ENCODE data around the gene CDH23.

CDH23 gene

GRCh38 chr10:71522442-71523144 lies 125.9 kb downstream of the CDH23 start:
- H3K9me2 ChIP-seq (replicated peaks; ENCODE audit: insufficient read depth, low read length): no peaks in the 10 kb centered on the region
- H3K27ac ChIP-seq (ENCODE audit: low read length): no peak overlapping the region
- H3K79me2 ChIP-seq (ENCODE audit: low read length): no peaks in the 10 kb centered on the region
- no peaks in the 10 kb centered on the region for H3K4me1 ChIP-seq (ENCODE audit: low read length)
- H2AFZ ChIP-seq (ENCODE audit: low read length): no peak overlapping the region
- no peaks in the 10 kb centered on the region for H4K20me1 ChIP-seq (ENCODE audit: insufficient read depth, low read length)
- H3K4me3 ChIP-seq (ENCODE audit: low read length): no peak overlapping the region
- no peaks in the 10 kb centered on the region for H3K36me3 ChIP-seq (replicated peaks; ENCODE audit: insufficient read depth, low read length)
- TF ChIP-seq CTCF (IDR thresholded peaks at IDR 0.05; ENCODE audit: low read length) (no peak), EZH2phosphoT487 (IDR thresholded peaks at IDR 0.05; ENCODE audit: low read length) (no peak), EZH2 (optimal IDR thresholded peaks at IDR 0.05; ENCODE audit: low read depth, low read length) (no peak)
- peaks cover 75% of the 10 kb centered on the region for H3K27me3 ChIP-seq (replicated peaks; ENCODE audit: insufficient read depth, low read length)
- no peak overlapping the region for H3K9ac ChIP-seq (ENCODE audit: low read length)
- no peak overlapping the region for H3K4me2 ChIP-seq (ENCODE audit: low read depth, low read length)
- no peaks in the 10 kb centered on the region for H3K9me3 ChIP-seq (replicated peaks; ENCODE audit: insufficient read depth, low read length)
- no peak for DNase-seq
- H3F3A ChIP-seq (ENCODE audit: insufficient read depth, low read length): no peaks in the 10 kb centered on the region

DNA sequence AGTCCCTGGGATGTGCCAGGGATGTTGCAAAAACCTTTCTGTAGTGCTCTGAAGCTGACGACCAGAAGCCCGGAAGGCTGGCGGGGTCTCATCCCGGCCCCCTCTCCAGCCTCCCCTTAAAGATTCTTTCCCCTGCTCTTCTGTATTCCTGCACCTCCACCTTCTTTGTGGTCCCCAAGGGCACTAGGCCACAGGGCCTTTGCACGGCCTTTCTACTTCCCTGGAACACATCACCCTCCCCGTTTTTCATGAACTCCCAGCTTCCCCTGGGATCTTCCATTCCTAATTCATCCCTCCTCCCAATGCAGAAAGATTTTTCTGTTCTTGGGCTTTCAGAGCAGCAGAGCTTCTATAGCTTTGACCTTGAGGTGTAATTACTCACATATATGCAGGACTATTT lies 127.0 kb downstream of the CDH23 start:
- TF ChIP-seq EZH2 (optimal IDR thresholded peaks at IDR 0.05; ENCODE audit: low read depth, low read length): no peak
- TF ChIP-seq EZH2phosphoT487 (IDR thresholded peaks at IDR 0.05; ENCODE audit: low read length): no peak
- no peak for TF ChIP-seq CTCF (IDR thresholded peaks at IDR 0.05; ENCODE audit: low read length)
- Histone ChIP-seq H3F3A (ENCODE audit: insufficient read depth, low read length) (no peaks in the 10 kb centered on the region), H3K4me1 (ENCODE audit: low read length) (no peaks in the 10 kb centered on the region), H3K9ac (ENCODE audit: low read length) (no peak overlapping the region), H2AFZ (ENCODE audit: low read length) (no peak overlapping the region), H3K36me3 (replicated peaks; ENCODE audit: insufficient read depth, low read length) (no peaks in the 10 kb centered on the region), H3K9me2 (replicated peaks; ENCODE audit: insufficient read depth, low read length) (no peaks in the 10 kb centered on the region), H3K4me3 (ENCODE audit: low read length) (no peak overlapping the region), H3K9me3 (replicated peaks; ENCODE audit: insufficient read depth, low read length) (no peaks in the 10 kb centered on the region), H3K79me2 (ENCODE audit: low read length) (no peaks in the 10 kb centered on the region), H3K4me2 (ENCODE audit: low read depth, low read length) (no peak overlapping the region), H4K20me1 (ENCODE audit: insufficient read depth, low read length) (no peaks in the 10 kb centered on the region), H3K27ac (ENCODE audit: low read length) (no peak overlapping the region), H3K27me3 (replicated peaks; ENCODE audit: insufficient read depth, low read length) (peaks cover 84% of the 10 kb centered on the region)
- DNase-seq: no peak

GRCh38 chr10:71525092-71525491 lies 128.4 kb downstream of the CDH23 start:
- no peak for DNase-seq
- Histone ChIP-seq H3K4me2 (ENCODE audit: low read depth, low read length) (no peak overlapping the region), H4K20me1 (ENCODE audit: insufficient read depth, low read length) (no peaks in the 10 kb centered on the region), H3F3A (ENCODE audit: insufficient read depth, low read length) (no peaks in the 10 kb centered on the region), H2AFZ (ENCODE audit: low read length) (no peak overlapping the region), H3K4me3 (ENCODE audit: low read length) (no peak overlapping the region), H3K4me1 (ENCODE audit: low read length) (no peaks in the 10 kb centered on the region), H3K36me3 (replicated peaks; ENCODE audit: insufficient read depth, low read length) (no peaks in the 10 kb centered on the region), H3K27me3 (replicated peaks; ENCODE audit: insufficient read depth, low read length) (peaks cover 90% of the 10 kb centered on the region), H3K9ac (ENCODE audit: low read length) (no peak overlapping the region), H3K9me2 (replicated peaks; ENCODE audit: insufficient read depth, low read length) (no peaks in the 10 kb centered on the region), H3K9me3 (replicated peaks; ENCODE audit: insufficient read depth, low read length) (no peaks in the 10 kb centered on the region), H3K27ac (ENCODE audit: low read length) (no peak overlapping the region), H3K79me2 (ENCODE audit: low read length) (no peaks in the 10 kb centered on the region)
- TF ChIP-seq CTCF (IDR thresholded peaks at IDR 0.05; ENCODE audit: low read length): no peak
- TF ChIP-seq EZH2 (optimal IDR thresholded peaks at IDR 0.05; ENCODE audit: low read depth, low read length): no peak
- TF ChIP-seq EZH2phosphoT487 (IDR thresholded peaks at IDR 0.05; ENCODE audit: low read length): no peak

Data from MM.1S (cell line).